ENCODE results near the gene WDR88.

DNA sequence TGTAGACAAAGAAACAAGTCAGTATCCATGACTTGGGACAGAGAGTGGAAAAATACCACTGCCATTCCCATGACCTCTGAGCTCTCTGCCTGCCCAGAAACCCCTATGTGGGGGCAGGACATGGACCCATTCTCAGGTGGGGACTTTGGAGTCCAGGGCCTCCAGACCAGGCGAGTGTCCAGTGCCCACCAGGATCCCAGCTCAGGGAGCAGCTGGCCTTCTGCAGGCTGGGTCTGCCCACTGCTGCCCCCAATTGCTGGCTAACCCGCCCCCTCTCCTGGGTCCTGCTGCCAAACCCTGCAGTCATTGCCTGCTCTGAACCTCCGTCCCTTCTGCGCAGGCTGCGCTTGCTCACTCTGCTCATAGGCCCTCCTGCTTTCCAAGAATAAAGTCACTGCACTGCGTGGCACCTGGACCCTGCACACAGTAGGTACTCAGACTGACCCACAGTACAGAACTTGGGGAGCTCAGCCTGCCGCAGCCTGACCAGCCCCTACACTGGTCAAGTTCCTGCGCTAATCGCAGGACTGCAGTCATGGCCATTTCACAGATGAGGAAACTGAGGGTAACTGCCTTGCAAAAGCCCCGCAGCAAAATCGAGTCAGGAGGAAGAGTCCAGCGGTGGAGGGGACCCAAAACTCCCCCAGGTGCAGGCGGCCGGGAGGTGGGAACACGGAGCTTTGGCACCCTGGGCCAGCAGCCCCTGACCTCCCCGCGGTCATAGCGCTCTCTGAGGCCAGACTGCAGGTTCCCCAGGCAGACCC, 93.0 kb downstream of the WDR88 start:
- no peak for TF ChIP-seq CTCF (IDR thresholded peaks at IDR 0.05 in 4 of 5, conservative IDR thresholded peaks at IDR 0.05 in 1 of 5)
- no peak for TF ChIP-seq POLR2A (IDR thresholded peaks at IDR 0.05)

All from gastrocnemius medialis (tissue), 4 donors.